ENCODE measurements around the gene SERPINB2.

The SERPINB2 gene

DNA sequence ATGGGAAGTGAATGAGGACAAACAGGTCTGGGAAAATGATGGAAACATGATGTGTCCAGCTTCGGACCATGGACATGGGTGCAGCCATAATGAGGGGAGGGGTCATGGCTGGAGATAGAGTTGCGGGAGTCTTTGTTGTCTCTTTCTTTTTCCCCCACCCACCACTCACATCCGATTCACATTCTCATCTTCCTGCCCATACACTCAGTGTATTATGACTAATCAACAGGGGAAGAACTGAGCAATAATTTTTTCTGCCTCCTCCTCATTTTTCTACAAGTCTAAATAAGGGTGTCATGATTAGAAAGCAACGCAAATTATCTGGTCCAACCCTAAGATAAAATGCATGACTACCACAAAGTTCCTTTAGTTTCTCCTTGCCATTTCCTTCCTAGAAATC, 5.7 kb upstream of the SERPINB2 start:
- TF ChIP-seq EP300 (IDR thresholded peaks at IDR 0.05; ENCODE audit: borderline replicate concordance) (no peak), TAF1 (IDR thresholded peaks at IDR 0.05; ENCODE audit: low read depth) (no peak), NFIC (IDR thresholded peaks at IDR 0.05) (no peak), ZBTB7A (IDR thresholded peaks at IDR 0.05; ENCODE audit: low read depth) (no peak), EGR1 (IDR thresholded peaks at IDR 0.05) (no peak), TCF12 (IDR thresholded peaks at IDR 0.05; ENCODE audit: low read depth) (no peak), RAD21 (IDR thresholded peaks at IDR 0.05; ENCODE audit: low read depth) (no peak), TEAD4 (IDR thresholded peaks at IDR 0.05) (no peak), YY1 (IDR thresholded peaks at IDR 0.05; ENCODE audit: low read depth) (no peak), FOXM1 (IDR thresholded peaks at IDR 0.05; ENCODE audit: borderline replicate concordance, low read depth) (no peak), CREB1 (IDR thresholded peaks at IDR 0.05; ENCODE audit: low read depth) (no peak), CEBPB (IDR thresholded peaks at IDR 0.05) (no peak)
- TF ChIP-seq, protein P1, sequence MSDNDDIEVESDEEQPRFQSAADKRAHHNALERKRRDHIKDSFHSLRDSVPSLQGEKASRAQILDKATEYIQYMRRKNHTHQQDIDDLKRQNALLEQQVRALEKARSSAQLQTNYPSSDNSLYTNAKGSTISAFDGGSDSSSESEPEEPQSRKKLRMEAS (IDR thresholded peaks at IDR 0.05), result no peak
- TF ChIP-seq, protein P2, sequence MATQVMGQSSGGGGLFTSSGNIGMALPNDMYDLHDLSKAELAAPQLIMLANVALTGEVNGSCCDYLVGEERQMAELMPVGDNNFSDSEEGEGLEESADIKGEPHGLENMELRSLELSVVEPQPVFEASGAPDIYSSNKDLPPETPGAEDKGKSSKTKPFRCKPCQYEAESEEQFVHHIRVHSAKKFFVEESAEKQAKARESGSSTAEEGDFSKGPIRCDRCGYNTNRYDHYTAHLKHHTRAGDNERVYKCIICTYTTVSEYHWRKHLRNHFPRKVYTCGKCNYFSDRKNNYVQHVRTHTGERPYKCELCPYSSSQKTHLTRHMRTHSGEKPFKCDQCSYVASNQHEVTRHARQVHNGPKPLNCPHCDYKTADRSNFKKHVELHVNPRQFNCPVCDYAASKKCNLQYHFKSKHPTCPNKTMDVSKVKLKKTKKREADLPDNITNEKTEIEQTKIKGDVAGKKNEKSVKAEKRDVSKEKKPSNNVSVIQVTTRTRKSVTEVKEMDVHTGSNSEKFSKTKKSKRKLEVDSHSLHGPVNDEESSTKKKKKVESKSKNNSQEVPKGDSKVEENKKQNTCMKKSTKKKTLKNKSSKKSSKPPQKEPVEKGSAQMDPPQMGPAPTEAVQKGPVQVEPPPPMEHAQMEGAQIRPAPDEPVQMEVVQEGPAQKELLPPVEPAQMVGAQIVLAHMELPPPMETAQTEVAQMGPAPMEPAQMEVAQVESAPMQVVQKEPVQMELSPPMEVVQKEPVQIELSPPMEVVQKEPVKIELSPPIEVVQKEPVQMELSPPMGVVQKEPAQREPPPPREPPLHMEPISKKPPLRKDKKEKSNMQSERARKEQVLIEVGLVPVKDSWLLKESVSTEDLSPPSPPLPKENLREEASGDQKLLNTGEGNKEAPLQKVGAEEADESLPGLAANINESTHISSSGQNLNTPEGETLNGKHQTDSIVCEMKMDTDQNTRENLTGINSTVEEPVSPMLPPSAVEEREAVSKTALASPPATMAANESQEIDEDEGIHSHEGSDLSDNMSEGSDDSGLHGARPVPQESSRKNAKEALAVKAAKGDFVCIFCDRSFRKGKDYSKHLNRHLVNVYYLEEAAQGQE (IDR thresholded peaks at IDR 0.05; ENCODE audit: low read depth), result no peak
- TF ChIP-seq, protein P3, sequence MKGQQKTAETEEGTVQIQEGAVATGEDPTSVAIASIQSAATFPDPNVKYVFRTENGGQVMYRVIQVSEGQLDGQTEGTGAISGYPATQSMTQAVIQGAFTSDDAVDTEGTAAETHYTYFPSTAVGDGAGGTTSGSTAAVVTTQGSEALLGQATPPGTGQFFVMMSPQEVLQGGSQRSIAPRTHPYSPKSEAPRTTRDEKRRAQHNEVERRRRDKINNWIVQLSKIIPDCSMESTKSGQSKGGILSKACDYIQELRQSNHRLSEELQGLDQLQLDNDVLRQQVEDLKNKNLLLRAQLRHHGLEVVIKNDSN (IDR thresholded peaks at IDR 0.05), result no peak

DNA sequence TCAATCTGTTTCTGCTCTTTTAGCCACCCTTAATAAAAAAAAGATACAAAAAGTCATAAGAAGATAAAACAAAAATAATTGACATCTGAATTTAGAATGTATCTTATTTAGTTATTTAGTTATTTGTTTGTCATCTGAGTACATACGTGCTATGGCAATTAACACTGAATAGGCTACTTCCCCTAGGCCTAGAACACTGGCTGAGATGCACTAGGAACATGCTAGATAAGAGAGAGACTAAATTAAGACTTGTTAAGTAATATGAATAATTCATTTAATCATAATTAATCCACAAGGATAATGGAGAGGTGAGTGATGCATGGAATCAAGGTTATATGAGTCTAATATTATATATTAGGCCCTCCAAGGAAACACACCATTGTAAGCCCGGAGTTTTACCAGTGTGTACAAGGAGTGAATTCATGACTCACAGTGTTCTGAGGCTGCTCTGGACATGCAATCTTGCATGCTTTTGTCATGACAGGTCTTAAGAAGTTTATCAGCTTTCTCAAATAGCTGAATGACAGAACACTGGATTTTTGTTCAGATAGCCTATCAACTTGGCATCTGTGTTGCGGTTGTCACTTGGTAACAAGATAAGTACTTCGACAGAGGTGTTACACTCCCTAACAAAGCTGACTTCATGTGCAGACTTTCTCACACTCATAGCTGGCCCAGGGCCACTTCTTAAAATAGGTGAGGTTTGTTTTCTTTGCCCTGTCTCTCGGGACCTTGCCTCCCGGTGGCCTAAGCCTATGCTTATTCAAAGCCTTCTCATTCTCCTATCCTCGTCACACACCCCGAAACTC, 5.0 kb upstream of the SERPINB2 start:
- no peak for TF ChIP-seq CEBPB (IDR thresholded peaks at IDR 0.05)
- no peak for TF ChIP-seq EP300 (IDR thresholded peaks at IDR 0.05; ENCODE audit: borderline replicate concordance)
- TF ChIP-seq YY1 (IDR thresholded peaks at IDR 0.05; ENCODE audit: low read depth), result no peak
- TF ChIP-seq, protein P3 (IDR thresholded peaks at IDR 0.05), result no peak
- TF ChIP-seq, protein P2 (IDR thresholded peaks at IDR 0.05; ENCODE audit: low read depth), result no peak
- TF ChIP-seq, protein P1 (IDR thresholded peaks at IDR 0.05), result no peak
- no peak for TF ChIP-seq TEAD4 (IDR thresholded peaks at IDR 0.05)
- no peak for TF ChIP-seq FOXM1 (IDR thresholded peaks at IDR 0.05; ENCODE audit: borderline replicate concordance, low read depth)
- no peak for TF ChIP-seq CREB1 (IDR thresholded peaks at IDR 0.05; ENCODE audit: low read depth)
- TF ChIP-seq EGR1 (IDR thresholded peaks at IDR 0.05), result no peak
- TF ChIP-seq TAF1 (IDR thresholded peaks at IDR 0.05; ENCODE audit: low read depth), result no peak
- TF ChIP-seq NFIC (IDR thresholded peaks at IDR 0.05), result no peak
- TF ChIP-seq TCF12 (IDR thresholded peaks at IDR 0.05; ENCODE audit: low read depth), result no peak
- TF ChIP-seq ZBTB7A (IDR thresholded peaks at IDR 0.05; ENCODE audit: low read depth), result no peak
- no peak for TF ChIP-seq RAD21 (IDR thresholded peaks at IDR 0.05; ENCODE audit: low read depth)

DNA sequence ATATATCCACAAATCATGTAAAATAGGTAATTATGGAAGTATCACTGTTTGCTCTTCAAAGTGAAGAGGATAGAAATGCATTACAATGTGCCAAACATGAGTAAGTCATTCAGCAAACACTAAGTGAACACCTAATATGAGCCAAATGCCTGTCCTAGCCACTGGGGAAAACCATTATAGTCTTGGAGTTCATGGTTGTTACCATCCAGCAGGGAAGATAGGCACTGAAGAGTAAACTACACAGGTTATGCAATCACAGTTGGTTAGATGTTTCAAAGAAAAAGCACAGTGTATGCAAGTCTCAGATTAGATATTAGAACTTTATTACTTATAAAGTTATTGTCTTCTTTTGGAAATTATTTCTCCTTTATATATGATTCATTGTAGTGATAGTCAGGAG, 3.9 kb upstream of the SERPINB2 start:
- TF ChIP-seq TEAD4 (IDR thresholded peaks at IDR 0.05) (no peak), TAF1 (IDR thresholded peaks at IDR 0.05; ENCODE audit: low read depth) (no peak), NFIC (IDR thresholded peaks at IDR 0.05) (no peak), CEBPB (IDR thresholded peaks at IDR 0.05) (no peak), ZBTB7A (IDR thresholded peaks at IDR 0.05; ENCODE audit: low read depth) (no peak), RAD21 (IDR thresholded peaks at IDR 0.05; ENCODE audit: low read depth) (no peak), FOXM1 (IDR thresholded peaks at IDR 0.05; ENCODE audit: borderline replicate concordance, low read depth) (no peak), EGR1 (IDR thresholded peaks at IDR 0.05) (no peak), TCF12 (IDR thresholded peaks at IDR 0.05; ENCODE audit: low read depth) (no peak), YY1 (IDR thresholded peaks at IDR 0.05; ENCODE audit: low read depth) (no peak), EP300 (IDR thresholded peaks at IDR 0.05; ENCODE audit: borderline replicate concordance) (no peak), CREB1 (IDR thresholded peaks at IDR 0.05; ENCODE audit: low read depth) (no peak)
- TF ChIP-seq, protein P1 (IDR thresholded peaks at IDR 0.05), result no peak
- TF ChIP-seq, protein P2 (IDR thresholded peaks at IDR 0.05; ENCODE audit: low read depth), result no peak
- TF ChIP-seq, protein P3 (IDR thresholded peaks at IDR 0.05), result no peak
